Measurements from ENCODE around the gene ANKRD29. TPM values are rescaled to one million over a fixed set of nuclear protein-coding genes. Genes with fewer than 3 reads are reported as not detected.
"Not testable (repeated sequence)": the region's sequence is repeated elsewhere in the genome, so short reads cannot be mapped to it uniquely, and the experiment has no call there.

Gene ANKRD29
- total RNA-seq, 1 donor from 2014 or later: 0.46 TPM

DNA sequence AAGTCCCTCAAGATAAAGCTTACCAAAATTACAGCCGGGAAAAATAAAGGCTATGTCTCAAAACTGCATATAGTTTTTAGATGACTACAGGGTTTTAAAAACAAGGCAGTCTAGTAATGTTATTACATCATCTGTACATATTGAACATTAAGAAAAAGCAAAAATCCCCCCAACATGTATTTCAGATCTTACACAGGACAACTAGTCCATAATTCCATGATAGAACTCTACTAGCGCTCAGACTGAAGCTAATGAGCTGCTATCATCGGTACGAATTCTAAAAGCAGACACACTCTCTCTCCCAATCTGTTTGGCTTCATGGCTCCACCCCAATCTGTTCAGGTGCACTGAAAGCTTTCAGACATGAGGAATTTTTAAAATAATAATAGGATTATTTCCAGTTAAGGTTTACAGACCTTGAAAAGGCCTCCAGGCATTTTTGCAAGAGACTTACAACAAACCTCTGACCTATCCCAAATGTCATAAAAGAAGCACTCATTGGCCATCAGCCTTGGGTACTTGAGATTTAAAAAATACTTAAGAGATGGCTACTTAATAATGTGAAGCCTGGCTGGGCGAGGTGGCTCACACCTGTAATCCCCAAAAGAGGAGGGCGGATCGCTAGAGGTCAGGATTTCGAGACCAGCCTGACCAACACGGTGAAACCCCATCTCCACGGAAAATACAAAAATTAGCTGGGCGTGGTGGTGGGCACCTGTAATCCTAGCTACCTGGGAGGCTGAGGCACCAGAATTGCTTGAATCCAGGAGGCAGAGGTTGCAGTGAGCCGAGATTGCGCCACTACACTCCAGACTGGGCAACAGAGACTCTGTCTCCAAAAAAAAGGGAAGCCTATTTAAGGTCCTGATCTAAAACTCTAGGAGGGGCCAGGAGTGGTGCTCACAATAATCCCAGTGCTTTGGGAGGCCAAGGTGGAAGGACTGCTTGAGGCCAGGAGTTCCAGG, 78.4 kb downstream of the ANKRD29 start:
- no peak for DNase-seq (ENCODE audit: low read depth, low spot score)

DNA sequence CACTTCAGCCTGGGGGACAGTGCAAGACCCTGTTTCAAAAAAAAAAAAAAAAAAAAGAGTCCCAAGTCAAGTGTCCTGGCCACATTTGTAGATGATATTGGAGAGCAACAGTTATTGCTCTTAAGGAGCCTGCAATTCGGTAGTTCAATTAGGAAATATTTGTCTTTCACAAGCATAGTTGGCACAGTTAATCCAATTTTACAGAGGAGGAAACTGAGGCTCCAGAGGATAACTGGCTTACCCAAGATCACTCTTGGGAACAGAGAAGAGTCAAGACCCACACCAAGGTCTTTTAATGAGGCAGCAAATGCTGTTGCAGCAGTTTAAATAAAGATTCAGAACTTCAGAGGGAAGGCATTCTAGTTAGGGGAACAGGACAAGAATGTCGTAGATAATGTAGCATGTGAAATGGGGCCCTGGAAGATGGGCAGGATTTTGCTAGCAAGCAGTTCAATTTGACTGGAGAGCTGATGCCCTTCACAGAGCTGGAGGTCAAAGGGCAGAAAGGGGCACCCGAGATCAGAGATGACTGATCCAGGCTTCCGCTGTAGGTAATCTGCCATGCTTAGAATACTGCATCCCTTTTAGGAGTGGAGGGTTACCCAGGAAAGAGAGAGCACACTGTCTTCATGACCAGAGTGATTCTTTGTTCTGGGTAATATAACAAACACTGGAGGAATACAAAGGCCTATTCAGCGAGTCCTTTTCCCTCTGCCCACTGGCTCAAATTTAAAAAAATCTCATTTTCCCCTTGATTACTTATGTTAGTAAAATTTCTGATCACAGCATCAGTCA, 79.4 kb downstream of the ANKRD29 start:
- no peak for DNase-seq (ENCODE audit: low read depth, low spot score)

DNA sequence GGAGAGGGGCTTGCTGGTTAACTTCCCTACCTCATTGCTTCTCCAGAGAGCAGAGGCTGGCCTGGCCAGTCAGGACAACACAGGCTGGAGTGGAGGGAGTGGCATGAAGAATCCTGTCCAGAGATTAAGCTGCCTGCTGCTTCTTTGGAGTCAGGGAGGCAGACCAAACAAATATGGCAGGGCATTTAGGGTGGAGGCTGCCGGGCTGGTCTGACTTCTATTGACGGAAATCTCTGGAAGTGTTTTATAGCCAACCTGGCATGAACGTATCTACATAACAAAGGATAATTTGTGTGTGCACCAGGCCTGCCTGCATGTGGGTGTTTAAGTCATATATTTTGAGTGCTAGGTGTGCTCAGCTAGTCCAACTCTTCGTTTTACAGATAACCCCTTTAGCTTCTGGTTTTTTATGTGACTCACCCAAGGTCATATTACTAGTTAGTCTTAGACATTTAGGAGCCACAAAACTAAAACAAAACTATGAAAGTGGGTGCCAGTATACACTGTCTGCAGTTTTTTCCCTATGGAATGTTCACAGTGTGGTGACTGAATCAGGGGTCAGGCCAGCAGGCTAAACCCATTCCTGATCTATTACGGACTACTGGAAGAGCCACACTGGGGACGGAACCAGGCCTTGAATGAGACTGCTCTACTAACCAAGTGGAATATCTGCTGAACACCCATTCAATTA, 81.9 kb downstream of the ANKRD29 start:
- no peak for DNase-seq (ENCODE audit: low read depth, low spot score)

DNA sequence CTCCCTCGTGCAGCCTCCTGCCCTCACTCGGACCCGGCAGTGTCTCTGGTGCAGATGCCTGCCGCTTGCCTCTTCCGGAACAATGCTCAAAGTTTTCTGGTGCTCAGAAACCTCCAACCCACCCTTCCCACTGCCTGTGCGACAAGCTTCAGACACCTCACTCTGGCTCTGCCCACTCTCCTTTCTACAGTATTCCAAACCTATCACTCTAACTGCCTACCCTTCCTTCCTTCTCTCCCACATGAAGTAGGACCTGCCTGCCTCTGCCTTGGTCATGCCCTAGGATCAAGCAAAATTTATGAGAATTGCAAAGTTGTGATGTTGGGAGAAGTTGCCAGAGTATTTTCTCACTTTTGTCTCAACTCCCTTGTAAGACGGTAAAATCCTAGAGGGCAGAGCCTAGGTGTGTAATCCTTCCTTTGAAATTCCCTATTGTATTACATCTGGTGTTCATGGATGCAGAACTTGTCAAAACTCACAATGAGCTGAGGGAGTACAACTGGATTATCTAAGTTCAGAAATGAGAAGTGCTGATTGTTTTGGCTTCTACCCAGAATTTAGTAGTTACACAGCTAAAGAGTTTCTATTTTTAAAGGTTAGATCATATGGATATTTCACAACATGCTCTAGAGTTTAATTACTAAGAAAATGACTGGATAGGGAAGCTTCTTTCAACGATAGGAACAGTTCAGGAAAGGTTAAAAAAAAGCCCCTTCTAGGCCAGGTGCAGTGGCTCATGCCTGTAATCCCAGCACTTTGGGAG, 83.6 kb downstream of the ANKRD29 start:
- DNase-seq (ENCODE audit: low read depth, low spot score): no peak

DNA sequence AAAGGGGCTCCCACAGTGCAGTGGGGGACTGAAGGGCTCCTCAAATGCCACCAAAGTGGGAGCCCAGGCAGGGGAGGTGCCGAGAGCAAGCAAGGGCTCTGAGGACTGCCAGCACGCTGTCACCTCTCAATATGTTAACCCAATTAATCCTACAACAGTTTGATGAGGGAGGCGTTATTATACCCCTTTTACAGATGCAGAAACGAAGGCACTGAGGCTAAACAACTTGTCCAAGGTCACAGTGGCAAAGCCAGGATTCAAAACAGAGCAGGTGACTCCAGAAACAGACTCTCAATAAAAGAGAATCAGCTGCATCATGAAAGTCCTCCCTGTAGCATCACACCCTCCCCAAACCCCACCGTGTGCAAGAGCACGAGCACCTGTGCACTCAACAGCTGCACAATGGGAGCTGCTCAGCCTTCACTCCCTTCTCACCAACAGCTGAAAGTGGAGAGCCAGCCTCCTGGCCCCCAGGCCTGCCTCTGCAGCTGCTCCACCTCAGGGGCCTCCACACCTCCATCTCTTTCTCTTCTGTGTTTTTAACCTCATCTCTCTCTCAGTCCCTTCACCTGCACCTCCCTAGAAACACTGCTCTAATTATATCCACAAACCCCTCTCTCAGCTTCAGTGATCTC, 84.5 kb downstream of the ANKRD29 start:
- DNase-seq (ENCODE audit: low read depth, low spot score): no peak

DNA sequence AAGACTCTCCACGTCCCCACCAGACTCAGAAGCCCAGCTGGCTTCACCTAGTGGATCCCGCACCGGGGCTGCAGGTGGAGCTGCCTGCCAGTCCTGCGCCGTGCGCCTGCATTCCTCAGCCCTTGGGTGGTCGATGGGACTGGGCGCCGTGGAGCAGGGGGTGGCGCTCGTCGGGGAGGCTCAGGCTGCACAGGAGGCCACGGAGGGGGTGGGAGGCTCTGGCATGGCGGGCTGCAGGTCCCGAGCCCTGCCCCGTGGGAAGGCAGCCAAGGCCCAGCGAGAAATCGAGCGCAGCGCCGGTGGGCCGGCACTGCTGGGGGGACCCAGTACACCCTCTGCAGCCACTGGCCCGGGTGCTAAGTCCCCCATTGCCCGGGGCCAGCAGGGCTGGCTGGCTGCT, 85.2 kb downstream of the ANKRD29 start:
- not testable (repeated sequence) for DNase-seq (ENCODE audit: low read depth, low spot score)

DNA sequence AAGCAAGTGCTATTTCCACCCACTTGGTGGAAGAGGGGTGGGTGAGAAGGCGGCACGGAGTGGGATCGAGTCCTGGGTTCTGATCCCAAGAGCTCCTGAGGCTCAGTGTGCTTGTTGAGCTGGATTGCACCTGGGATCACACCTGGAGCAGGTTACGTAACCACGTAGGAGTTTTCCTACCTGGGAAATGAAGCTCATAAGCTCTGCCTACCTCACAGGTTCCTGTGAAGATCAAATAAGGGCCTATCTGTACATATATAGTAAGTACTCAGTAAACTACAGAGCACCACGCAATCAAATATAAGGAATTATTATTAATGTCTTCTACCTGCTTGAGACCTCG, 87.4 kb downstream of the ANKRD29 start:
- DNase-seq (ENCODE audit: low read depth, low spot score): no peak

DNA sequence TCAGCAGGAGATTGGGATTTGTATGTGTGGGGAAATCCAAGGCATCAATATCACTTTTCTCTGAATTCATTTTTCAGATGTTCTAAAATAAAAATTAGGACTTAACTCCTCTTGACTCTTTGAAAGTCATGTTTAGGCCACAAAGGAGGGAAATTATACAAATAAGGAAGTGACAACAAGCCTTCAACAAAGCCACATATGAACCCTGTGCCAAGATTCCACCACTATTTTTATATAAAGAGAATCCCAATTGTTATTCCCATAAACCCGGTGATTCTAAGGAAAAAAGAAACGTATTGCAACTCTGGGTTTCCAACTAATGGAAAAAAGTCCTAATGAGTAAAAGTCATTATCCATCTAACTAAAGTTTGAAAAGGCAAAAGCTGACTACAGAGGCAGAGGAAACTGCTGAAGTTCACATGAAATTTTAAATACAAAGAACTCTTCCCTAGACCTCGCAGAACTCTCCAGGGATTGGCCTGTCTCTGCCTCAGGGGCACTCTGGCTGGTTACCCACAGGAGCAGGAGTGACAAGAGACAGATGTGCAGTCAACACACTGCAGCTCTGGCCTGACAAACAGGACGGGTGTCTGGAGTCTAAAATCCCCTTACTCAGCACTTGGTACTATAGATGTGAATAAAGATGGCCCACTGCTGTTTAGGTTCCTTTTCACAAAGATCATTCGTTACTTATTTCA, 88.0 kb downstream of the ANKRD29 start:
- DNase-seq (ENCODE audit: low read depth, low spot score): no peak

DNA sequence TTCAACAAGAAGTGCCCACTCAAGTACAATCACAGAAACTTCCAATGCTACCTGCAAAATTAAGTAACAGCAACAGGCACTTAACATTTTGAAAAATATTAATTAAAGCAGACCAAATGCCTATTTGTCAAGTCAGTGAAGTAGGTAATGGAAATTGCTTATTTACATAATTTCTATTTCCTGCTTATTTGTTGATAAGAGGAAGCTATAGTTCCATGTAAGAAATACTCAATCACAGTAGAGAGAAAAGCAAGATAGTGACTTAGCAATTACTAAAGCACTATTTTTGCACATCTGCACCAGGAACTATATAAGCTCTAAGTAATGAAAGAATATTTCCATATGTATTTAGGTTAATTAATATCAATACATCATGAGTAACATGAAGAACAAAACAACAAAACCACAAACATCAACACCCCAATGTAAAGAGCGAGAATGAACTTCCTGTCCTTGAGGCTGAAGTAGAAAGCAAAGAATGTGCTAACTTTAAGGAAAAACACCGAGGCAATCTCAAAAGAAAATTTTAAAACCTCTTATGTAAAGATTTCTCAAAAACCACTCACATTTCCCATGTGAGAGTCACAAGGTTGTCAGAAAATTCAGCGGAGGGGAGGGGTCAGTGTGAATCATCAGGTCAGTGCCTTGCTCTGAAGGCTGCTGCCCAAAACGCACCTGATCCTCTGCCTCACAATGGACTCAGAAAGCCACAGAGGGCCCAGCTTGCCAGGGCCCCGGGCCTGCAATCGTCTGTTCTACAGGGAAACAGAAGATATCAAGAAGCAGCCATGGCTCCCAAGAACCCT, 88.9 kb downstream of the ANKRD29 start:
- no peak for DNase-seq (ENCODE audit: low read depth, low spot score)

DNA sequence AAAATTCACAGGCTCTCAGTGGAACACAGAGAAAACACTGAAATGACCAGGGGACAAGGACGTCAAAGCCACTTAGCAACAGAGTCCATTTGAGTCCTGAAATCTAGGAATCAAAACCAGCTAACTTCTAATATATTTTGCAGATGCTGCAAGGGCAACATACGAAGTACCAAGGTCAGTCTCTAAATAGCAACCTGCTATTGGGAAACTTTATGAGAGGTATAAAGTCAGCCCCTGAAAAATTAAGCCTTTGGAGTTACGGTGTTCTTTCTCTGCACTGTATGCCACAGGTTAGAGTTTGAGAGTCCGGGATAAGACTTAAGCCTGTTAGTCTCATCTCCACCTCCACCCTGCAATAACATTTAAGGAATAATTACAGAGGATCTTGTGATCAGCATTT, 89.7 kb downstream of the ANKRD29 start:
- DNase-seq (ENCODE audit: low read depth, low spot score): no peak

DNA sequence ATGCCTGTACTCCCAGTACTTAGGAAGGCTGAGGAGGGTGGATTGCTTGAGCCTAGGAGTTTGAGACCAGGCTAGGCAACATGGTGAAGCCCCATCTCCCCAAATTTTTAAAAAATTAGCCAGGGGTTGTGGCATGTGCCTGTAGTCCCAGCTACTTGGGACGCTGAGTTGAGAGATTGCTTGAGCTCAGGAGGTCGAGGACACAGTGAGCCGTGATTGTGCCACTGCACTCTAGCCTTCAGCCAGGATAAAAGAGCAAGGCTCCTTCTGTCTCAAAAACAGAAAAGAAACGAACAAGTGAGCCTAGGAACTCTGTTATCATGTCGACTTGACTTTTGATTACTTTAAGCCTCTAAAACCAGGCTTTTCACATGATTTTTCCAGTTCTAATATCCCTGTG, 90.1 kb downstream of the ANKRD29 start:
- DNase-seq (ENCODE audit: low read depth, low spot score): no peak

DNA sequence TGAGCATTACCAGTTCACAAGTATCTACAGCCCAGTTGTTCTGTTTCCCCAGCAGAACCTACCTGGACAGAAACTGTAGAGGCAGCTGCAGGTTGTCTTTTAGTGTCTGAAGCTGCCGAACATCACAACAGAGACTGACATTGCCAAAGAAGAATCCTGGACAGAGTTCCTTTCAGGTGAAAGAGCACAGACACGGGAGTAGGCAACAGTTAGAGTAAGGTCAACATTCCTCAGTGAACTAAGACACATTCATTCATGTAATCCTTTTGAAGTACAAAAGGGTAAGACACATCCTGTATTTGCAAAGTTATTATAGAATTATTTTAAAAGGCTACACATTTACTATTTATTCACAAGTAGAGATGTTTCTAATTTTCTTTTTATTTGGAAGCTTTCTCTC, 90.7 kb downstream of the ANKRD29 start:
- no peak for DNase-seq (ENCODE audit: low read depth, low spot score)

DNA sequence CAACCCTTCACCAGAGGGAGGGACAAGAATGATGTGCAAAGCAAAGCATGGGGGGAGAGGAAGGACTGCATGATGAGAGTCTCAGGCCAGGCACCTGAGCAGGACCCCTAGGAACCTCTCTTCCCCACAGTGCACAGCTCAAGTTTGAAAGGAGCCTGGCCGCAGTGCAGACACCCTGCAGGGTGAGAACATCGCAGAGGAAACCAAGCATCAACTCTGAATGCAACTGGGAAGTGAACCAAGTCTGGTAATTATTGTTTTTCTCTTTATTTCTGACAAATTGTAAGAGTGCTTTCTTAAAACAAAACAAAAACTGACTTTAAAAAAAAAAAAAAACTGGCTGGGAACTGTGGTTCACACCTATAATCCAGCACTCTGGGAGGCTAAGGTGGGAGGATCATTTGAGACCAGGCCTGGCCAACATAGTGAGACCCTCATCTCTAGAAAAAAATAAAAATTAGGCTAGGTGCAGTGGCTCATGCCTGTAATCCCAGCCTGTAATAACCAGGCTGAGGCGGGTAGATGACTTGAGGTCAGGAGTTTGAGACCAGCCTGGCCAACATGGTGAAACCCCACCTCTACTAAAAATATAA, 91.7 kb downstream of the ANKRD29 start:
- no peak for DNase-seq (ENCODE audit: low read depth, low spot score)

DNA sequence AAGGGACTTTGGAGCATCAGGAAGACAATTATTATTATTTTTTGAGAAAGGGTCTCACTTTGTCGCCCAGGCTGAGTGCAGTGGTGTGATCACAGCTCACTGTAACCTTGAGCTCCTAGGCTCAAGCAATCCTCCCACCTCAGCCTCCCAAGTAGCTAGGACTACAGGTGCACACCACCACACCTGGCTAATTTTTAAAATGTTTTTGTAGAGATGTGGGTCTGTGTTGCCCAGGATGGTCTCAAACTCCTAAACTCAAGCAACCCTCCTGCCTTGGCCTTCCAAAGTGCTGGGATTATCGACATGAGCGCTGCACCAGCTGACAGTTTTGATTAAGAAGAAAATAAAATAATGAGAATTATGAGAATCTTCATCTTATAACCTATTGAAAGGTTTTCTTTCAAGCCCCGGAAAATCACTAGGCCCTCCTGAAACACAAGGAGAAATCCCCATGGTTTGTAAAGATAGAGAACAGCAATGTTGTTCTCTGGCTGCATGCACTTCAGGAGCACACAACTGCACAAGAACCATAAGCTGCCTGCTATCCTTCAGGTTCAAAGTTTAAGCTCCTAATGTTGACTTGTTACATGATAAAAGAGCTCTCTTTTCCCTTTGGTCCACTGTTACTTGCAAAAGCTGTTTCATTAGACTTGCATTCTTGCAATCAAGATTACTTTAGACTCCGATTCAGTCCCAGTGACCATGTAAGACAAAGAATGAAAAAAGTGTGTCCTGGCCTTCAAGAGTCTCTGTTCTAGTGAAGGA, 93.2 kb downstream of the ANKRD29 start:
- no peak for DNase-seq (ENCODE audit: low read depth, low spot score)

DNA sequence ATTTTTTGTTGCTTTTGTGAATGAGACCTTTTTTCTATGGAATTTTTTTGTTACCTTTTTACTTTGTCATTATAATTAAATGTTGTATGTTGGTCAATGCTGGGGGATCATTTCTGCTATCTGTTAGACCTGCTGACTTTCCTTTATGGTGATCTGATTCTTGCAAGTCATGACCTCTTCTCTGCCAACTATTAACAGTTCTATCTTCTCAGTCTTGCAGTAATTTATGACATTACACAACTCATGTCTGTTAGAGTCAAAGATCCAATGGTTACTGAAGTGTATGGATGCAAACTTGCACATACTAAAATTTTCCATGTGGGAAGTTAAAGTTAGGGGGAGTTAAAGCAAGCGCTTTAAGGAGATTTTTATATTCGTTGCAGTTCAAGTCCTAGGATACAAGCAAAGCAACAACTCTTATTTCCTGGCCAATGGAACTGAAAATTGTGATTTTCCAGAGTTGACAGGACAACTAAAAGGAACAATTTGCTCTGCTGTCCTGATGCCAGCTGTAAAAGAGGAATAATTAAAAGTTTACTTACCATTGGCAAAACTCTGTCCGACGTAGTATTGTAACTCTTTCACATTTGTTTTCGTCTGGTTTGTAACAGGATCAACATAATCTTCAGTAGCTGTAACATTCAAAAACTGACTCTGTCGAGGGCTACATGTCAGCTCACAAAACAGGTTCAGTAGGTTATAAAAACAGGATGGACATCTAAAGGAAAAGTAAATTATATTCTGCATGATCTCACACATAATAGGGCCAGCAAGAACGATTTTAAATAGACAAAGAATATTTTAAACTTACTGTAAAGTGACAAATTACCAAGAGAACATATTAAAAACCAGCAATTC, 94.2 kb downstream of the ANKRD29 start:
- DNase-seq (ENCODE audit: low read depth, low spot score): no peak

DNA sequence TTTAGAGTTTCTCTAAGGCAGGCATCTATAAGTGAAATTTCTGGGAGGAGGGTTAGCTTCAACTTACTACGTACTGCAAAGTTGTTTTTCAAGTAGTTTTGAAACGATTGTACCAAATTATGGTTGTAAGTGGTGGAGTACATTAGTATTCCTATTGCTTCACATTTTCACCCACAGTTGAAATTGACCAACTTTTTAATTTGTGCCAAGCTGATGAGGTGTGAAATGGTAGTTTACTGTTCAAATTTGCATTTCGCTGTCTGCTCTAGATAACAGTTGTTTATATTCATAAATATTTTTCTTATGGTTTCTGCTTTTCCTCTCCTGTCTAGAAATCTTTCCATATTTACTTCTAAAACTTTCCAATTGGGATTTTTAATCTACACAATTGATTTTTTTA, 95.0 kb downstream of the ANKRD29 start:
- no peak for DNase-seq (ENCODE audit: low read depth, low spot score)

DNA sequence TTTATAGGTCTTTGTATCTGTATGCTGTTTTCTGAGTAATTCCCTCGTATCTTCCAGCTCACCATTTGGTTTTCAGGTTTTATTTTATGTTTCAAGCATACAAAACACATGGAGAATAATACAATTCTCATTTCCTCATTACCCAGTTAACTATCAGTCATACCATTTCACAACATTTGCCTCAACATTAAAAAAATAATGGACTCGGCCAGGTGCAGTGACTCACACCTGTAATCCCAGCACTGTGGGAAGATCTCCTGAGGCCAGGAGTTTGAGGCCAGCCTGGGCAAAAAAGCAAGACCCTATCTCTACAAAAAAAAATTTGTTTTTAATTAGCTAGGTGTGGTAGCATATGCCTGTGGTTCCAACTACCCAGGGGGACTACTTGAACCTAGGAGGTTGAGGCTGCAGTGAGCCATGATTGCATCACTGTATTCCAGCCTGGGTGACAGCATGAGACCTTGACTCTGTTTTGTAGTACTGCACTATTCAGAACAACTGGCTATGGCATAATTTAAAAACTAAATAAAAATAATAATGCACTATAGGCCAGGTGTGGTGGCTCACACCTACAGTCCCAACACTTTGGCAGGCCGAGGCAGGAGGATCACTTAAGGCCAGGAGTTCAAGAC, 96.7 kb downstream of the ANKRD29 start:
- DNase-seq (ENCODE audit: low read depth, low spot score): no peak

Measured in pulmonary artery endothelial cell (primary cell).